ENCODE results near the gene STK38.

Gene STK38

GRCh38 chr6:36515844-36516243, 31.4 kb downstream of the STK38 start:
- Histone ChIP-seq H3K27me3 (ENCODE audit: insufficient read depth, low read length, poor library complexity) (no peaks in the 10 kb centered on the region), H2AFZ (ENCODE audit: low read depth, low read length) (no peak overlapping the region), H3K9me3 (ENCODE audit: insufficient read depth, low read length, severe bottlenecking) (no peaks in the 10 kb centered on the region), H3K9ac (ENCODE audit: low read depth, low read length) (no peak overlapping the region), H3K36me3 (ENCODE audit: insufficient read depth, low read length) (peaks cover 92% of the 10 kb centered on the region), H3K4me3 (ENCODE audit: low read depth in 1 of 2, low read length in 2 of 2) (no peak overlapping the region), H3K79me2 (ENCODE audit: insufficient read depth, low read length) (no peaks in the 10 kb centered on the region), H3K4me2 (ENCODE audit: insufficient read depth, low read length) (no peak overlapping the region), H4K20me1 (ENCODE audit: insufficient read depth, low read length) (no peaks in the 10 kb centered on the region), H3K4me1 (ENCODE audit: insufficient read depth, low read length) (no peaks in the 10 kb centered on the region), H3K27ac (ENCODE audit: low read length) (no peak overlapping the region)
- ATAC-seq (ENCODE audit: insufficient read depth, low read depth), result no peak
- TF ChIP-seq, protein P1, sequence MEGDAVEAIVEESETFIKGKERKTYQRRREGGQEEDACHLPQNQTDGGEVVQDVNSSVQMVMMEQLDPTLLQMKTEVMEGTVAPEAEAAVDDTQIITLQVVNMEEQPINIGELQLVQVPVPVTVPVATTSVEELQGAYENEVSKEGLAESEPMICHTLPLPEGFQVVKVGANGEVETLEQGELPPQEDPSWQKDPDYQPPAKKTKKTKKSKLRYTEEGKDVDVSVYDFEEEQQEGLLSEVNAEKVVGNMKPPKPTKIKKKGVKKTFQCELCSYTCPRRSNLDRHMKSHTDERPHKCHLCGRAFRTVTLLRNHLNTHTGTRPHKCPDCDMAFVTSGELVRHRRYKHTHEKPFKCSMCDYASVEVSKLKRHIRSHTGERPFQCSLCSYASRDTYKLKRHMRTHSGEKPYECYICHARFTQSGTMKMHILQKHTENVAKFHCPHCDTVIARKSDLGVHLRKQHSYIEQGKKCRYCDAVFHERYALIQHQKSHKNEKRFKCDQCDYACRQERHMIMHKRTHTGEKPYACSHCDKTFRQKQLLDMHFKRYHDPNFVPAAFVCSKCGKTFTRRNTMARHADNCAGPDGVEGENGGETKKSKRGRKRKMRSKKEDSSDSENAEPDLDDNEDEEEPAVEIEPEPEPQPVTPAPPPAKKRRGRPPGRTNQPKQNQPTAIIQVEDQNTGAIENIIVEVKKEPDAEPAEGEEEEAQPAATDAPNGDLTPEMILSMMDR (IDR thresholded peaks at IDR 0.05; ENCODE audit: borderline replicate concordance, extremely low read depth, low read length, poor library complexity, severe bottlenecking), result no peak
- TF ChIP-seq EZH2 (IDR thresholded peaks at IDR 0.05; ENCODE audit: borderline replicate concordance, low read depth, low read length, severe bottlenecking), result no peak
- no peak for DNase-seq

- Histone ChIP-seq H3K27ac (ENCODE audit: low read length) (no peak overlapping the region), H3K79me2 (ENCODE audit: insufficient read depth, low read length) (no peaks in the 10 kb centered on the region), H2AFZ (ENCODE audit: low read depth, low read length) (no peak overlapping the region), H3K27me3 (ENCODE audit: insufficient read depth, low read length, poor library complexity) (no peaks in the 10 kb centered on the region), H4K20me1 (ENCODE audit: insufficient read depth, low read length) (no peaks in the 10 kb centered on the region), H3K4me1 (ENCODE audit: insufficient read depth, low read length) (no peaks in the 10 kb centered on the region), H3K9me3 (ENCODE audit: insufficient read depth, low read length, severe bottlenecking) (no peaks in the 10 kb centered on the region), H3K4me3 (ENCODE audit: low read depth in 1 of 2, low read length in 2 of 2) (no peak overlapping the region), H3K4me2 (ENCODE audit: insufficient read depth, low read length) (no peak overlapping the region), H3K9ac (ENCODE audit: low read depth, low read length) (no peak overlapping the region), H3K36me3 (ENCODE audit: insufficient read depth, low read length) (peaks cover 92% of the 10 kb centered on the region)
- ATAC-seq (ENCODE audit: insufficient read depth, low read depth), result no peak
- TF ChIP-seq, protein P1 (IDR thresholded peaks at IDR 0.05; ENCODE audit: borderline replicate concordance, extremely low read depth, low read length, poor library complexity, severe bottlenecking), result no peak
- no peak for TF ChIP-seq EZH2 (IDR thresholded peaks at IDR 0.05; ENCODE audit: borderline replicate concordance, low read depth, low read length, severe bottlenecking)
- DNase-seq, result no peak
These were observed 32.5 kb downstream of the STK38 start for GRCh38 chr6:36514554-36515456.

- no peak overlapping the region for H3K27ac ChIP-seq (ENCODE audit: low read length)
- H3K9ac ChIP-seq (ENCODE audit: low read depth, low read length), result no peak overlapping the region
- H3K27me3 ChIP-seq (ENCODE audit: insufficient read depth, low read length, poor library complexity), result no peaks in the 10 kb centered on the region
- no peak for ATAC-seq (ENCODE audit: insufficient read depth, low read depth)
- H3K4me3 ChIP-seq (ENCODE audit: low read depth in 1 of 2, low read length in 2 of 2), result no peak overlapping the region
- H3K4me2 ChIP-seq (ENCODE audit: insufficient read depth, low read length), result no peak overlapping the region
- no peak overlapping the region for H2AFZ ChIP-seq (ENCODE audit: low read depth, low read length)
- peaks cover 80% of the 10 kb centered on the region for H3K36me3 ChIP-seq (ENCODE audit: insufficient read depth, low read length)
- no peaks in the 10 kb centered on the region for H3K79me2 ChIP-seq (ENCODE audit: insufficient read depth, low read length)
- H3K9me3 ChIP-seq (ENCODE audit: insufficient read depth, low read length, severe bottlenecking), result no peaks in the 10 kb centered on the region
- H3K4me1 ChIP-seq (ENCODE audit: insufficient read depth, low read length), result no peaks in the 10 kb centered on the region
- TF ChIP-seq, protein P1 (IDR thresholded peaks at IDR 0.05; ENCODE audit: borderline replicate concordance, extremely low read depth, low read length, poor library complexity, severe bottlenecking), result no peak
- no peak for TF ChIP-seq EZH2 (IDR thresholded peaks at IDR 0.05; ENCODE audit: borderline replicate concordance, low read depth, low read length, severe bottlenecking)
- DNase-seq, result no peak
- no peaks in the 10 kb centered on the region for H4K20me1 ChIP-seq (ENCODE audit: insufficient read depth, low read length)
These were observed 36.9 kb downstream of the STK38 start for GRCh38 chr6:36510365-36510764.
